ENCODE results near the gene HPN. TPM values are rescaled to one million over a fixed set of nuclear protein-coding genes. Genes with fewer than 3 reads are reported as not detected.

Gene HPN
- polyA plus RNA-seq, 1 experiment = not detected

- Histone ChIP-seq H3K9me3 (ENCODE audit: control insufficient read depth, insufficient read depth, low read length) (peaks cover 6% of the 10 kb centered on the region; the same call in 1 of the 2 replicates), H3K27ac (ENCODE audit: low read depth, low read length) (no peak overlapping the region), H3K27me3 (ENCODE audit: control insufficient read depth, insufficient read depth, low read length) (peaks cover 4% of the 10 kb centered on the region), H3K4me3 (ENCODE audit: low read depth, low read length) (no peak overlapping the region)
- POLR2A ChIA-PET = interaction anchor here (1.0 kb wide), 1 partner anchor 75 kb away, joined by 4 read pairs; no protein-coding TSS in a partner anchor
- DNase-seq (ENCODE audit: low read depth, low spot score) = no peak
- TF ChIP-seq, protein P1, sequence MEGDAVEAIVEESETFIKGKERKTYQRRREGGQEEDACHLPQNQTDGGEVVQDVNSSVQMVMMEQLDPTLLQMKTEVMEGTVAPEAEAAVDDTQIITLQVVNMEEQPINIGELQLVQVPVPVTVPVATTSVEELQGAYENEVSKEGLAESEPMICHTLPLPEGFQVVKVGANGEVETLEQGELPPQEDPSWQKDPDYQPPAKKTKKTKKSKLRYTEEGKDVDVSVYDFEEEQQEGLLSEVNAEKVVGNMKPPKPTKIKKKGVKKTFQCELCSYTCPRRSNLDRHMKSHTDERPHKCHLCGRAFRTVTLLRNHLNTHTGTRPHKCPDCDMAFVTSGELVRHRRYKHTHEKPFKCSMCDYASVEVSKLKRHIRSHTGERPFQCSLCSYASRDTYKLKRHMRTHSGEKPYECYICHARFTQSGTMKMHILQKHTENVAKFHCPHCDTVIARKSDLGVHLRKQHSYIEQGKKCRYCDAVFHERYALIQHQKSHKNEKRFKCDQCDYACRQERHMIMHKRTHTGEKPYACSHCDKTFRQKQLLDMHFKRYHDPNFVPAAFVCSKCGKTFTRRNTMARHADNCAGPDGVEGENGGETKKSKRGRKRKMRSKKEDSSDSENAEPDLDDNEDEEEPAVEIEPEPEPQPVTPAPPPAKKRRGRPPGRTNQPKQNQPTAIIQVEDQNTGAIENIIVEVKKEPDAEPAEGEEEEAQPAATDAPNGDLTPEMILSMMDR (IDR thresholded peaks at IDR 0.05; ENCODE audit: low read depth, low read length) = no peak
- CTCF ChIA-PET = interaction anchor here (0.6 to 3.4 kb wide), 29 partner anchors 7 to 429 kb away, joined by 3 to 98 read pairs (median 5); partner anchors contain the start of genes FXYD1, FXYD3 and LGI4
These were observed 24.6 kb downstream of the HPN start for GRCh38 chr19:35066121-35066520.

GRCh38 chr19:35066691-35067563 is 25.4 kb downstream of the HPN start:
- POLR2A ChIA-PET = interaction anchor here (0.7 to 1.0 kb wide), 2 partner anchors 74 to 87 kb away, joined by 4 read pairs; no protein-coding TSS in a partner anchor
- CTCF ChIA-PET = interaction anchor here (0.6 to 3.4 kb wide), 40 partner anchors 8 to 428 kb away, joined by 3 to 98 read pairs (median 4); partner anchors contain the start of genes FXYD1, FXYD3, FXYD7 and LGI4
- peaks cover 4% of the 10 kb centered on the region for H3K27me3 ChIP-seq (ENCODE audit: control insufficient read depth, insufficient read depth, low read length)

GRCh38 chr19:35068941-35069634 is 27.6 kb downstream of the HPN start:
- TF ChIP-seq, protein P1 (IDR thresholded peaks at IDR 0.05; ENCODE audit: low read depth, low read length) = no peak
- no peak for DNase-seq (ENCODE audit: low read depth, low spot score)
- CTCF ChIA-PET = interaction anchor here (1.2 to 3.4 kb wide), 7 partner anchors 22 to 72 kb away, joined by 3 to 98 read pairs (median 8); partner anchors contain the start of gene LGI4

More at GRCh38 chr19:35066691-35067563, 25.4 kb downstream of the HPN start:
- TF ChIP-seq, protein P1 (IDR thresholded peaks at IDR 0.05; ENCODE audit: low read depth, low read length) = peak; percentile 91
- Histone ChIP-seq H3K27ac (ENCODE audit: low read depth, low read length) (no peak overlapping the region), H3K9me3 (ENCODE audit: control insufficient read depth, insufficient read depth, low read length) (peaks cover 6% of the 10 kb centered on the region; the same call in 1 of the 2 replicates), H3K4me3 (ENCODE audit: low read depth, low read length) (no peak overlapping the region)
- peak; percentile 55 for DNase-seq (ENCODE audit: low read depth, low spot score)

DNA sequence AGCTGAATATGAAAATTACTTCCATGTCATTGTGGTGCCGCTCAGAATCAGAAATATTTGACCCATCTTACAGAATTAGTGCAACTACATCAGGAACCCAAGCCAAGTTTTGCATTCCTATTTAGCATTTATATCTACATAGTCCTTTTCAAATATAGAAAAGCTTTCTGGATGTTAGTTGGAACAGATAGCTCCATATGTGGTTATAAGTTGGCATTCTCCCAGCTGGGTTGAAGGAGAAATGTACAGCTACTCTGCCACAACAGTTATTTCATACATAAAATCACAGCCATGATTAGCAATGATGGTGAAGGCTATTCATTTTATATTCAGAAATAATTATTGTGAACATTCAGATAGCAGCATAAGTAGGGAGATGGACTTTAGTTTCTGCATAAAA is 28.2 kb downstream of the HPN start:
- H3K4me3 ChIP-seq (ENCODE audit: low read depth, low read length) = no peak overlapping the region
- ChIA-PET CTCF (interaction anchor here (1.2 to 3.0 kb wide), 6 partner anchors 21 to 72 kb away, joined by 3 to 19 read pairs (median 7); partner anchors contain the start of gene LGI4), POLR2A (interaction anchor here (0.6 kb wide), 1 partner anchor 66 kb away, joined by 3 read pairs; no protein-coding TSS in a partner anchor)
- TF ChIP-seq, protein P1 (IDR thresholded peaks at IDR 0.05; ENCODE audit: low read depth, low read length) = no peak
- peaks cover 6% of the 10 kb centered on the region; the same call in 1 of the 2 replicates for H3K9me3 ChIP-seq (ENCODE audit: control insufficient read depth, insufficient read depth, low read length)
- H3K27me3 ChIP-seq (ENCODE audit: control insufficient read depth, insufficient read depth, low read length) = peaks cover 11% of the 10 kb centered on the region
- DNase-seq (ENCODE audit: low read depth, low spot score) = no peak
- no peak overlapping the region for H3K27ac ChIP-seq (ENCODE audit: low read depth, low read length)

More at GRCh38 chr19:35068941-35069634, 27.6 kb downstream of the HPN start:
- Histone ChIP-seq H3K27me3 (ENCODE audit: control insufficient read depth, insufficient read depth, low read length) (peaks cover 8% of the 10 kb centered on the region), H3K9me3 (ENCODE audit: control insufficient read depth, insufficient read depth, low read length) (peaks cover 6% of the 10 kb centered on the region; the same call in 1 of the 2 replicates), H3K4me3 (ENCODE audit: low read depth, low read length) (no peak overlapping the region), H3K27ac (ENCODE audit: low read depth, low read length) (no peak overlapping the region)
- POLR2A ChIA-PET = interaction anchor here (0.6 kb wide), 1 partner anchor 67 kb away, joined by 3 read pairs; no protein-coding TSS in a partner anchor
